K562 (cell line): ENCODE results near the gene DDRGK1. TPM values are rescaled to one million over a fixed set of nuclear protein-coding genes. Genes with fewer than 3 reads are reported as not detected.

ENCODE experiments used
- ATAC-seq: fragments of 200-7000 bp; cut with Tn5 transposase; 3 replicates; pipeline ENCODE4 v1.9.1; 2020; ENCODE audit warnings: moderate library complexity
- BruUV-seq: library from RNA; stranded (reverse); fragments of 400-500 nt; replicated peaks from 2 replicates; lab custom pipeline; 2021; lab: Mats Ljungman, UMichigan
- CTCF ChIA-PET: fragments of 300-600 bp; formaldehyde crosslinking; extraction: SDS; loops from one replicate; lab custom pipeline; 2021; ENCODE audit warnings: low intra/inter-chr PET ratio; lab: Yijun Ruan, JAX
- POLR2A ChIA-PET: fragments of 300-600, 350-650 bp; sonication (Branson Sonifier 250); formaldehyde crosslinking; extraction: SDS; loops from one replicate; lab custom pipeline; 2021; ENCODE audit warnings: antibody characterized with exemption, inconsistent platforms; lab: Yijun Ruan, JAX
- DNase-seq, 4 experiments: peaks; one replicate each; pipeline versions ENCODE4 v3.0.0 to v3.0.0-alpha.2; 2011 to 2018; ENCODE audit warnings: low spot score in 3 of 4, mixed read lengths in 3 of 4; ENCODE audit errors: extremely low read depth in 1 of 4
- FAIRE-seq: peaks from 2 replicates; lab custom pipeline; 2011; peaks lifted over from hg19 to GRCh38; lab: Jason Lieb, UNC
- H2AFZ ChIP-seq: 2 replicates; pipeline ENCODE4 v1.6.0; 2011; ENCODE audit warnings: low read depth, low read length, control low read depth, inconsistent platforms
- H3K27ac ChIP-seq: fragments of 200-600 bp; 3 replicates; pipeline ENCODE4 v1.8.0; 2011; ENCODE audit warnings: low read depth, mild to moderate bottlenecking, control low read depth, inconsistent platforms, low read length, moderate library complexity, mixed read lengths; ENCODE audit errors: extremely low read depth
- H3K27me3 ChIP-seq, 2 experiments: fragments of 300-600 bp in 1 of 2; 2 replicates in 1 of 2; 3 replicates in 1 of 2; pipeline versions ENCODE4 v1.6.0 to v1.8.0; 2011; ENCODE audit warnings: inconsistent platforms in 2 of 2, low read length in 2 of 2, mild to moderate bottlenecking in 1 of 2, mixed read lengths in 1 of 2, moderate library complexity in 1 of 2; ENCODE audit not compliant: control insufficient read depth in 2 of 2, insufficient read depth in 2 of 2
- H3K36me3 ChIP-seq: fragments of 300-600 bp; 3 replicates; pipeline ENCODE4 v1.8.0; 2011; ENCODE audit warnings: mild to moderate bottlenecking, low read length, inconsistent platforms; ENCODE audit not compliant: control insufficient read depth, insufficient read depth
- H3K4me1 ChIP-seq, 2 experiments: fragments of 200-600 bp in 1 of 2; replicated peaks in 1 of 2; 2 replicates in 1 of 2; 3 replicates in 1 of 2; pipeline versions ENCODE4 v1.5.1 to v1.8.0; 2011; ENCODE audit warnings: inconsistent platforms in 2 of 2, low read length in 2 of 2, mild to moderate bottlenecking in 1 of 2, mixed read lengths in 1 of 2, moderate library complexity in 1 of 2; ENCODE audit not compliant: control insufficient read depth in 2 of 2, insufficient read depth in 2 of 2
- H3K4me2 ChIP-seq: 2 replicates; pipeline ENCODE4 v1.6.1; 2011; ENCODE audit warnings: low read length, control low read depth, inconsistent platforms, mixed read lengths; ENCODE audit not compliant: insufficient read depth
- H3K4me3 ChIP-seq: fragments of 200-600 bp; sonication (generic), shearing (Covaris generic); 2 replicates; pipeline ENCODE4 v1.5.1; 2016; ENCODE audit warnings: control low read depth, inconsistent platforms
- H3K79me2 ChIP-seq: fragments of 200-600 bp; 3 replicates; pipeline ENCODE4 v1.8.0; 2011; ENCODE audit warnings: low read length, inconsistent platforms; ENCODE audit not compliant: control insufficient read depth, insufficient read depth
- H3K9ac ChIP-seq, 2 experiments: 2 replicates each; pipeline versions ENCODE4 v1.6.0 to v1.6.1; 2011; ENCODE audit warnings: low read depth in 2 of 2, low read length in 2 of 2, control low read depth in 1 of 2, inconsistent platforms in 1 of 2, mild to moderate bottlenecking in 1 of 2, mixed read lengths in 1 of 2; ENCODE audit not compliant: insufficient read depth in 1 of 2
- H3K9me1 ChIP-seq: one replicate; pipeline ENCODE4 v1.6.0; 2011; ENCODE audit warnings: inconsistent platforms, mild to moderate bottlenecking, low read length, moderate library complexity; ENCODE audit not compliant: control insufficient read depth, insufficient read depth
- H3K9me3 ChIP-seq: replicated peaks from 2 replicates; pipeline ENCODE4 v1.5.1; 2011; ENCODE audit warnings: low read depth, low read length, inconsistent platforms; ENCODE audit not compliant: control insufficient read depth, insufficient read depth
- H4K20me1 ChIP-seq: replicated peaks from 2 replicates; pipeline ENCODE4 v1.6.1; 2011; ENCODE audit warnings: low read length, inconsistent platforms, mixed read lengths; ENCODE audit not compliant: control insufficient read depth, insufficient read depth
- CHCHD3 ChIP-seq: fragments of 250-450 bp; sonication (Bioruptor Pico); IDR thresholded peaks from 2 replicates; pipeline ENCODE4 v2.1.2; 2022; ENCODE audit warnings: mild to moderate bottlenecking
- DNMT1 ChIP-seq: fragments of 450-650 bp; IDR thresholded peaks from 2 replicates; pipeline ENCODE4 v1.6.1; 2016; ENCODE audit warnings: antibody characterized with exemption, mild to moderate bottlenecking
- ETV1 ChIP-seq: fragments of 450-650 bp; conservative IDR thresholded peaks from 2 replicates; pipeline ENCODE4 v1.6.1; 2016; ENCODE audit warnings: missing genetic modification characterization, control low read depth, low read depth, missing compliant biosample characterization
- HNRNPUL1 ChIP-seq: fragments of 200-400 bp; formaldehyde crosslinking; IDR thresholded peaks from 2 replicates; pipeline ENCODE4 v1.6.1; 2017; ENCODE audit warnings: low read length
- ILF3 ChIP-seq: fragments of 450-650 bp; IDR thresholded peaks from 2 replicates; pipeline ENCODE4 v1.6.1; 2018; ENCODE audit warnings: antibody characterized with exemption, mild to moderate bottlenecking, moderate library complexity, borderline replicate concordance
- NELFE ChIP-seq: IDR thresholded peaks from 2 replicates; pipeline ENCODE4 v1.6.1; 2011; ENCODE audit warnings: mild to moderate bottlenecking; ENCODE audit not compliant: insufficient read depth, insufficient read length
- NFE2 ChIP-seq: IDR thresholded peaks from 2 replicates; pipeline ENCODE4 v1.6.1; 2014; ENCODE audit warnings: antibody characterized with exemption, low read depth
- PHTF2 ChIP-seq: fragments of 250-450 bp; sonication (Bioruptor Pico); IDR thresholded peaks from 2 replicates; pipeline ENCODE4 v1.5.0; 2021; ENCODE audit warnings: mild to moderate bottlenecking
- RBM17 ChIP-seq: fragments of 200-400 bp; formaldehyde crosslinking; IDR thresholded peaks from 2 replicates; pipeline ENCODE4 v1.6.1; 2017; ENCODE audit warnings: low read depth, mild to moderate bottlenecking, low read length, borderline replicate concordance
- XRCC5 ChIP-seq: fragments of 200-400 bp; formaldehyde crosslinking; IDR thresholded peaks from 2 replicates; pipeline ENCODE4 v1.6.1; 2017; ENCODE audit warnings: low read depth, mild to moderate bottlenecking, low read length
- ZBTB1 ChIP-seq: sonication (generic); formaldehyde crosslinking; IDR thresholded peaks from 2 replicates; pipeline ENCODE4 v1.8.1; 2023; ENCODE audit warnings: missing genetic modification reagents, low read depth, mild to moderate bottlenecking, borderline replicate concordance
- ZNF263 ChIP-seq: sonication (generic); formaldehyde crosslinking; IDR thresholded peaks from 2 replicates; pipeline ENCODE4 v1.8.0; 2022; ENCODE audit warnings: mild to moderate bottlenecking, missing genetic modification reagents, borderline replicate concordance
- WGBS: fragments of 100-300 bp; shearing (Covaris generic); methylation state at CpG from one replicate; pipeline ENCODE4 v1.1.6; 2016; ENCODE audit warnings: low coverage, mixed read lengths; ENCODE audit not compliant: insufficient coverage; ENCODE audit errors: missing lambda C conversion rate; 5-methylcytosine and 5-hydroxymethylcytosine counted together
- in situ Hi-C: fragments of 300-500 bp; cut with MboI; formaldehyde crosslinking; loops from 4 replicates; pipeline ENCODE4 v1.15.0; 2018; ENCODE audit warnings: inconsistent platforms, mixed read lengths
- intact Hi-C: fragments of 100-400 bp; cut with micrococcal nuclease; formaldehyde crosslinking; loops from 2 replicates; pipeline ENCODE4 v1.14.2; 2022
- polyA plus RNA-seq, 8 experiments: library from polyadenylated mRNA; depleted of rRNA in 4 of 8; stranded (reverse) in 5 of 8; unstranded in 3 of 8; fragments of >200 nt; fragmentation: Nextera tagmentation in 2 of 8; fragmentation: Illumina TruSeq in 1 of 8; extraction: Ambion mirVana in 2 of 8; extraction: Trizol in 1 of 8; gene quantifications; 2 replicates each; pipeline versions ENCODE4 v1.2.1 to v1.2.3, GENCODE V29; 2011 to 2014; ENCODE audit warnings: inconsistent platforms in 1 of 8, missing spikeins in 1 of 8
- total RNA-seq, 7 experiments: library from RNA; depleted of rRNA in 6 of 7; stranded (reverse); fragments of >200 nt in 6 of 7; fragmentation: Illumina TruSeq in 2 of 7; extraction: Trizol in 2 of 7; gene quantifications; 2 replicates each; pipeline versions ENCODE4 v1.2.1 to v1.2.3, GENCODE V29; 2011 to 2021; ENCODE audit warnings: low replicate concordance in 1 of 7
- TF ChIP-seq, protein P1 (sequence below): fragments of 250-450 bp; sonication (Bioruptor Pico); IDR thresholded peaks from 2 replicates; pipeline ENCODE4 v1.4.0; 2020; ENCODE audit warnings: mild to moderate bottlenecking, moderate library complexity
- TF ChIP-seq, protein P2 (sequence below): fragments of 450-650 bp; IDR thresholded peaks from 2 replicates; pipeline ENCODE4 v1.6.1; 2016; ENCODE audit warnings: low read depth

DDRGK1 gene
- total and polyA plus RNA-seq, 9 of the 15 experiments (the other 6 are each of a cell fraction or from before 2014, with no cell fraction given): 2.3 to 54.4 (median 29.1) TPM

DNA sequence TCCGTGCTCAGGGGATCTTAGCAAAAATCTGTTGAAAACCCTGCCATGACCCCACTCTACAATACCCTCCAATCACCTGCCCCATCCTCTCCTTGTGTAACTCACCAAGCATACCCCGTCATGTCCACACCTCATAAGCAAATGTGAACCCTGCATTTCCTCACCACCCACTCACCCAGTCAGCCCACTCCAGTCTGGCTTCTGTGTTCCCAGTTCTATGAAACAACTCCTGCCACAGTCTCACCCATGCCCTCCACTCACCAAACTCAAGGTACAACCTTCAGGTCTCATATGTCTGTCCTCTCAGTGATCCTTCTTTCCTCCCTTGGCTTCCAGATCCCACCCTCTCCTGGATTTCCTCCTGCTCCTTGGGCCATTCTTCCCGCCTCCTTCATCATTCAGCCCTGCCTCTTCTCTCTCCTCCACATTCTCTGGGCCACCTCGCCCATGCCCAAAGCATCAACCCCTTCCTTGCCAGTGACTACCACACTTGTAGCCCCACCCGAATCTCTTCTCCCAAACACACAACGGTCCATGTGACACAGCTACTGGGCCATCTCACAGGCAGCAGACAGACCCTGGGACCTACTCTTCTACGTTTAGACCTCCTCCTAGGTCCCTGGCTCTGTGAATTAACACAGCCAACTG, 8.8 kb downstream of the DDRGK1 start:
- Histone ChIP-seq H3K27ac (no peak overlapping the region), H3K4me3 (no peak overlapping the region), H4K20me1 (no peaks in the 10 kb centered on the region), H3K4me2 (no peak overlapping the region), H3K9me3 (no peaks in the 10 kb centered on the region), H3K4me1 (peaks cover 0 to 8% of the 10 kb centered on the region in 2 experiments; a peak in 2 of 5 replicates), H3K9me1 (no peaks in the 10 kb centered on the region), H3K79me2 (no peaks in the 10 kb centered on the region), H3K9ac (no peak overlapping the region), H3K27me3 (no peaks in the 10 kb centered on the region), H2AFZ (no peak overlapping the region), H3K36me3 (peaks cover 72% of the 10 kb centered on the region; the same call in 2 of the 3 replicates)
- no peak for ATAC-seq
- in situ Hi-C loops (no loop called here), intact Hi-C loops (no loop called here)
- WGBS: 81% methylated on average over 4 of the region's 7 CpGs
- ChIA-PET CTCF (no interaction called here), POLR2A (interaction anchor here (1.2 kb wide), 1 partner anchor 7 kb away, joined by 4 read pairs; no protein-coding TSS in a partner anchor)
- no peak for DNase-seq
- BruUV-seq: no TSS peak
- FAIRE-seq: no peak
- no peak for TF ChIP-seq DNMT1
- TF ChIP-seq NELFE: no peak
- no peak for TF ChIP-seq HNRNPUL1
- no peak for TF ChIP-seq RBM17
- TF ChIP-seq NFE2: no peak
- no peak for TF ChIP-seq ZNF263 (CRISPR knock-in tag)
- TF ChIP-seq XRCC5: no peak
- no peak for TF ChIP-seq ILF3
- no peak for TF ChIP-seq ZBTB1
- TF ChIP-seq ETV1 (tag): no peak
- TF ChIP-seq, protein P1, sequence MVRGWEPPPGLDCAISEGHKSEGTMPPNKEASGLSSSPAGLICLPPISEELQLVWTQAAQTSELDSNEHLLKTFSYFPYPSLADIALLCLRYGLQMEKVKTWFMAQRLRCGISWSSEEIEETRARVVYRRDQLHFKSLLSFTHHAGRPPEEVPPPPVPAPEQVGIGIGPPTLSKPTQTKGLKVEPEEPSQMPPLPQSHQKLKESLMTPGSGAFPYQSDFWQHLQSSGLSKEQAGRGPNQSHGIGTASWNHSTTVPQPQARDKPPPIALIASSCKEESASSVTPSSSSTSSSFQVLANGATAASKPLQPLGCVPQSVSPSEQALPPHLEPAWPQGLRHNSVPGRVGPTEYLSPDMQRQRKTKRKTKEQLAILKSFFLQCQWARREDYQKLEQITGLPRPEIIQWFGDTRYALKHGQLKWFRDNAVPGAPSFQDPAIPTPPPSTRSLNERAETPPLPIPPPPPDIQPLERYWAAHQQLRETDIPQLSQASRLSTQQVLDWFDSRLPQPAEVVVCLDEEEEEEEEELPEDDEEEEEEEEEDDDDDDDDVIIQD (CRISPR knock-in tag): no peak
- TF ChIP-seq CHCHD3 (CRISPR knock-in tag): no peak
- no peak for TF ChIP-seq PHTF2 (CRISPR knock-in tag)
- TF ChIP-seq, protein P2, sequence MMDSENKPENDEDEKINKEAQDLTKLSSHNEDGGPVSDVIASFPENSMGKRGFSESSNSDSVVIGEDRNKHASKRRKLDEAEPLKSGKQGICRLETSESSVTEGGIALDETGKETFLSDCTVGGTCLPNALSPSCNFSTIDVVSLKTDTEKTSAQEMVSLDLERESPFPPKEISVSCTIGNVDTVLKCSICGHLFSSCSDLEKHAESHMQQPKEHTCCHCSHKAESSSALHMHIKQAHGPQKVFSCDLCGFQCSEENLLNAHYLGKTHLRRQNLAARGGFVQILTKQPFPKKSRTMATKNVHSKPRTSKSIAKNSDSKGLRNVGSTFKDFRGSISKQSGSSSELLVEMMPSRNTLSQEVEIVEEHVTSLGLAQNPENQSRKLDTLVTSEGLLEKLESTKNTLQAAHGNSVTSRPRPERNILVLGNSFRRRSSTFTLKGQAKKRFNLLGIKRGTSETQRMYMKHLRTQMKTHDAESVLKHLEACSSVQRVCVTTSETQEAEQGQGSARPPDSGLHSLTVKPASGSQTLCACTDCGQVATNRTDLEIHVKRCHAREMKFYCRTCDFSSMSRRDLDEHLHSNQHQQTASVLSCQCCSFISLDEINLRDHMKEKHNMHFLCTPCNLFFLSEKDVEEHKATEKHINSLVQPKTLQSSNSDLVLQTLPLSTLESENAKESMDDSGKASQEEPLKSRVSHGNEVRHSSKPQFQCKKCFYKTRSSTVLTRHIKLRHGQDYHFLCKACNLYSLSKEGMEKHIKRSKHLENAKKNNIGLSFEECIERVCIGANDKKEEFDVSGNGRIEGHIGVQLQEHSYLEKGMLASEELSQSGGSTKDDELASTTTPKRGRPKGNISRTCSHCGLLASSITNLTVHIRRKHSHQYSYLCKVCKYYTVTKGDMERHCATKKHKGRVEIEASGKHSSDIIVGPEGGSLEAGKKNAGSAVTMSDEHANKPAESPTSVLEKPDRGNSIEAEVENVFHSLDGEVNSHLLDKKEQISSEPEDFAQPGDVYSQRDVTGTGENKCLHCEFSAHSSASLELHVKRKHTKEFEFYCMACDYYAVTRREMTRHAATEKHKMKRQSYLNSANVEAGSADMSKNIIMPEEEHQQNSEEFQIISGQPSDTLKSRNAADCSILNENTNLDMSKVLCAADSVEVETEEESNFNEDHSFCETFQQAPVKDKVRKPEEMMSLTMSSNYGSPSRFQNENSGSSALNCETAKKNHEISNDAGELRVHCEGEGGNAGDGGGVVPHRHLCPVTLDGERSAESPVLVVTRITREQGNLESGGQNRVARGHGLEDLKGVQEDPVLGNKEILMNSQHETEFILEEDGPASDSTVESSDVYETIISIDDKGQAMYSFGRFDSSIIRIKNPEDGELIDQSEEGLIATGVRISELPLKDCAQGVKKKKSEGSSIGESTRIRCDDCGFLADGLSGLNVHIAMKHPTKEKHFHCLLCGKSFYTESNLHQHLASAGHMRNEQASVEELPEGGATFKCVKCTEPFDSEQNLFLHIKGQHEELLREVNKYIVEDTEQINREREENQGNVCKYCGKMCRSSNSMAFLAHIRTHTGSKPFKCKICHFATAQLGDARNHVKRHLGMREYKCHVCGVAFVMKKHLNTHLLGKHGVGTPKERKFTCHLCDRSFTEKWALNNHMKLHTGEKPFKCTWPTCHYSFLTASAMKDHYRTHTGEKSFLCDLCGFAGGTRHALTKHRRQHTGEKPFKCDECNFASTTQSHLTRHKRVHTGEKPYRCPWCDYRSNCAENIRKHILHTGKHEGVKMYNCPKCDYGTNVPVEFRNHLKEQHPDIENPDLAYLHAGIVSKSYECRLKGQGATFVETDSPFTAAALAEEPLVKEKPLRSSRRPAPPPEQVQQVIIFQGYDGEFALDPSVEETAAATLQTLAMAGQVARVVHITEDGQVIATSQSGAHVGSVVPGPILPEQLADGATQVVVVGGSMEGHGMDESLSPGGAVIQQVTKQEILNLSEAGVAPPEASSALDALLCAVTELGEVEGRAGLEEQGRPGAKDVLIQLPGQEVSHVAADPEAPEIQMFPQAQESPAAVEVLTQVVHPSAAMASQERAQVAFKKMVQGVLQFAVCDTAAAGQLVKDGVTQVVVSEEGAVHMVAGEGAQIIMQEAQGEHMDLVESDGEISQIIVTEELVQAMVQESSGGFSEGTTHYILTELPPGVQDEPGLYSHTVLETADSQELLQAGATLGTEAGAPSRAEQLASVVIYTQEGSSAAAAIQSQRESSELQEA: no peak
